AG04450 (cell line): ENCODE measurements around the gene ARHGAP23. TPM values are rescaled to one million over a fixed set of nuclear protein-coding genes. Genes with fewer than 3 reads are reported as not detected.
"Not testable (repeated sequence)": the region's sequence is repeated elsewhere in the genome, so short reads cannot be mapped to it uniquely, and the experiment has no call there.

Source experiments
- CTCF ChIA-PET: fragments of 300-600, 350-600 bp; formaldehyde crosslinking; extraction: SDS; loops from one replicate; lab custom pipeline; 2022; ENCODE audit warnings: antibody characterized with exemption, inconsistent platforms; lab: Charles Lee
- POLR2A ChIA-PET: fragments of 350-600 bp; formaldehyde crosslinking; extraction: SDS; loops from one replicate; lab custom pipeline; 2021; ENCODE audit warnings: antibody characterized with exemption, inconsistent platforms; lab: Yijun Ruan, JAX
- DNase-seq: peaks from one replicate; pipeline ENCODE4 v3.0.0-alpha.2; 2011; ENCODE audit warnings: low read depth, low spot score
- H3K27ac ChIP-seq: one replicate; pipeline ENCODE4 v1.5.1; 2012; ENCODE audit warnings: low read depth, low read length, control low read depth
- H3K27me3 ChIP-seq: one replicate; pipeline ENCODE4 v1.6.0; 2012; ENCODE audit warnings: low read length; ENCODE audit not compliant: control insufficient read depth, insufficient read depth
- H3K4me3 ChIP-seq: 2 replicates; pipeline ENCODE4 v1.5.1; 2011; ENCODE audit warnings: mild to moderate bottlenecking, low read depth, low read length, control low read depth
- H3K9me3 ChIP-seq: 2 replicates; pipeline ENCODE4 v1.5.1; 2012; ENCODE audit warnings: low read length; ENCODE audit not compliant: control insufficient read depth, insufficient read depth
- polyA plus RNA-seq: library from polyadenylated mRNA; depleted of rRNA; stranded (reverse); fragments of >200 nt; gene quantifications from 2 replicates; pipeline ENCODE4 v1.2.3, GENCODE V29; 2011
- TF ChIP-seq, protein P1 (sequence below): IDR thresholded peaks from 2 replicates; pipeline ENCODE4 v1.5.1; 2011; ENCODE audit warnings: low read depth, low read length, control low read depth, inconsistent platforms

Gene ARHGAP23
- polyA plus RNA-seq, 1 experiment: 14.1 TPM

DNA sequence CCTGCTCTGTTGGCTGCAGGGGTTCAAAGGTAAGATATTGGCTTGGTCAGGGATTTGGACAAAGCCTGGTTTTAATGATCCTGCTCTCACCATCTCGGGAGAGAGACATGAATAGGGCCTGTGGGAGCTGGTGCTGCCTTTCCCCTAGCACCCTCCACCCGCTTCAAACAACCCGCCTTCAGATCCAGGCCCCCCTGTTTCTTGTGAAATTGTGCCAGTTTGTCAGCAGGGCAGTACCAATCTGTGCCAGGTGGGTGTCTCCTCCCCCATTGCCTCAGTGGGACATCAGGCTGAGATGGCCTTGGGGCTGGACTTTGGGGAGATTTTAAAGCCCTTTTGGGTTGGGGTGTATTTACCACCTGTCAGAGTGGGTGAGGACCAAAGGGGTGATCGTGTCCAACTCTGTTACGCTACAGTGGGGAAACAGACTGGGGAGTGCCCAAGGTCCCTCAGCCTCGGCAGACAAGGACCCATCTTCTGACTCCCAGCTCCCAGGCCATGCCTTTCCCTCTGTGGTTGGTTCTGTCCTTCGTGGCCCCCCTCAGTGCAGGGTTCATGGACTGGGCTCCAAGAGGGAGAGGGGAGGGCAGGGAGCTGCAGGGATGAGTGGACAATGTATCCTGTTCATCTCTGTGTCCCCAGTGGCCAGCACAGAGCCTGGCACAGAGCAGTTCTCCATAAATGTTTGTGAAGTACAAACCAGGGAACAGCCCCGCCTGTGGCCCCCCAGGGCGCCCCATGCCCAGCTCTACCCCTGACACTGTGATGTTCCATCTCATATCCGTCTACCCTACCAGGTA lies 3.3 kb downstream of the ARHGAP23 start:
- POLR2A ChIA-PET: no interaction called here
- TF ChIP-seq, protein P1, sequence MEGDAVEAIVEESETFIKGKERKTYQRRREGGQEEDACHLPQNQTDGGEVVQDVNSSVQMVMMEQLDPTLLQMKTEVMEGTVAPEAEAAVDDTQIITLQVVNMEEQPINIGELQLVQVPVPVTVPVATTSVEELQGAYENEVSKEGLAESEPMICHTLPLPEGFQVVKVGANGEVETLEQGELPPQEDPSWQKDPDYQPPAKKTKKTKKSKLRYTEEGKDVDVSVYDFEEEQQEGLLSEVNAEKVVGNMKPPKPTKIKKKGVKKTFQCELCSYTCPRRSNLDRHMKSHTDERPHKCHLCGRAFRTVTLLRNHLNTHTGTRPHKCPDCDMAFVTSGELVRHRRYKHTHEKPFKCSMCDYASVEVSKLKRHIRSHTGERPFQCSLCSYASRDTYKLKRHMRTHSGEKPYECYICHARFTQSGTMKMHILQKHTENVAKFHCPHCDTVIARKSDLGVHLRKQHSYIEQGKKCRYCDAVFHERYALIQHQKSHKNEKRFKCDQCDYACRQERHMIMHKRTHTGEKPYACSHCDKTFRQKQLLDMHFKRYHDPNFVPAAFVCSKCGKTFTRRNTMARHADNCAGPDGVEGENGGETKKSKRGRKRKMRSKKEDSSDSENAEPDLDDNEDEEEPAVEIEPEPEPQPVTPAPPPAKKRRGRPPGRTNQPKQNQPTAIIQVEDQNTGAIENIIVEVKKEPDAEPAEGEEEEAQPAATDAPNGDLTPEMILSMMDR: no peak
- CTCF ChIA-PET: interaction anchor here (0.5 to 1.7 kb wide), 2 partner anchors 10 to 17 kb away, joined by 3 to 4 read pairs; no protein-coding TSS in a partner anchor
- DNase-seq: no peak
- H3K9me3 ChIP-seq: no peaks in the 10 kb centered on the region; the same call in 1 of the 2 replicates
- no peaks in the 10 kb centered on the region for H3K27me3 ChIP-seq
- H3K27ac ChIP-seq: no peak overlapping the region
- H3K4me3 ChIP-seq: no peak overlapping the region

DNA sequence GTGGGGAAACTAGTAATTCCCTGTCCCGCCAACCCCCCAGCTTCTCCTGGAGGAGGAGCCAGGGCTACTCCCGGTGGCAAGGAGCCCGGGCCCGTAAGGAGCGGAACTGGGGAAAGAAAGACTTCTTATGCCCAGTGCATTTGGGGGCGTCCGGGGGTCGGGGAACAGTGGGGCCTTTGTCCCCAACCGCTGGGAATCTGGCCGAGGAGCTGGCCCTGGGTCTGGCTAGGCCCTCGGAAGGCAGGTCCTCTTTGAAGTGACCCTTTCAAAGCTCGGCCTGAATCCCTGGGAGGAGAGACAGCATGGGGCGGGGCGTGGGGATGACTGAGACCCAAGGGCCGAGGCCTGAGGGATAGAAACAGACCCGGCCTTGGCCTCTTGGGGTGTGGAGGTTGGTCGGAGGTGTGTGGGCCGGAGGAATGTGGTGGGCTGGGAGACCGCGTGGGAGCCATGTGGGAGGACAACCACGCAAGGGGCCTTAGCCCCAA lies 6.0 kb downstream of the ARHGAP23 start:
- H3K9me3 ChIP-seq: no peaks in the 10 kb centered on the region; the same call in 1 of the 2 replicates
- ChIA-PET CTCF (interaction anchor here (1.0 to 1.6 kb wide), 3 partner anchors 9 to 20 kb away, joined by 3 to 6 read pairs (median 5); no protein-coding TSS in a partner anchor), POLR2A (no interaction called here)
- TF ChIP-seq, protein P1: no peak
- no peak overlapping the region for H3K27ac ChIP-seq
- no peak overlapping the region for H3K4me3 ChIP-seq
- no peak for DNase-seq
- no peaks in the 10 kb centered on the region for H3K27me3 ChIP-seq

DNA sequence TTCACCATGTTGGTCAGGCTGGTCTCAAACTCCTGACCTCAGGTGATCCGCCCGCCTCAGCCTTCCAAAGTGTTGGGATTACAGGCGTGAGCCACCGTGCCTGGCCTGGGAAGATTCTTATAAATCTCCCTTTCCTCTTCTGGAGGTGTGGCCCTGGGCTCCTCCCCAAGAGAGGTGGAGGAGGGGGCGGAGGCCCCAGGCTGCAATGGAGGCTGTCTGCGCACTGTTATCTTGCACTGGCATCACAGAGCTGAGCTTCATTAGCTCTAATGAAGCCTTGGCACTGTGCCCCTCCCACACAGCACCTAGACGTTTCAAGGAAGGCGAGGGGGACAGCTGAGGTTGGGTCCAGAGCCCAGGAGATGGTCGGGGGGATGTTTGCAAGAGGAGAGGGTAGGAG lies 7.5 kb downstream of the ARHGAP23 start:
- POLR2A ChIA-PET: no interaction called here
- H3K27me3 ChIP-seq: no peaks in the 10 kb centered on the region
- TF ChIP-seq, protein P1: no peak
- no peak for DNase-seq
- H3K27ac ChIP-seq: no peak overlapping the region
- H3K9me3 ChIP-seq: no peaks in the 10 kb centered on the region; the same call in 1 of the 2 replicates
- no peak overlapping the region for H3K4me3 ChIP-seq
- CTCF ChIA-PET: no interaction called here

DNA sequence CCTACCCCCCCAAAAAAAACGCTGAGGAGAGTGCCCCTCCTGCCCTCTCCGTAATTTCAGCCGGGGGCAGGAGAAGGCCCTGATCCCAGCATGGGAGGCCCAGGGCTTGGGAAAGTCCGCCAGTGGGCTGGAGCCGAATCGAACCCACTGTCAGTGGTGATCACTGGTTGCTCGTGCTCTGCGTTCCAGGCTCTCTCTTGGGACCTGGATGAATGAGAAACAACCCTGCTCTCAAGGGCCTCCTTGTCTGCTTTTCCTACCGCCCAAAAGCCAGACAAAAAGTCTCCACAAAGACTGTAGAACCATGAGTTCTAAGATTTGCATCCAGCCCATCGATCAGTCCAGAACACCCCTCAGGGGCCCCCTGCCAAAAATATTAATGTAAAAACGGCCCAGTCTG lies 8.1 kb downstream of the ARHGAP23 start:
- H3K4me3 ChIP-seq: no peak overlapping the region
- TF ChIP-seq, protein P1: no peak
- no peaks in the 10 kb centered on the region for H3K27me3 ChIP-seq
- CTCF ChIA-PET: no interaction called here
- H3K27ac ChIP-seq: no peak overlapping the region
- POLR2A ChIA-PET: no interaction called here
- no peak for DNase-seq
- H3K9me3 ChIP-seq: no peaks in the 10 kb centered on the region; the same call in 1 of the 2 replicates

DNA sequence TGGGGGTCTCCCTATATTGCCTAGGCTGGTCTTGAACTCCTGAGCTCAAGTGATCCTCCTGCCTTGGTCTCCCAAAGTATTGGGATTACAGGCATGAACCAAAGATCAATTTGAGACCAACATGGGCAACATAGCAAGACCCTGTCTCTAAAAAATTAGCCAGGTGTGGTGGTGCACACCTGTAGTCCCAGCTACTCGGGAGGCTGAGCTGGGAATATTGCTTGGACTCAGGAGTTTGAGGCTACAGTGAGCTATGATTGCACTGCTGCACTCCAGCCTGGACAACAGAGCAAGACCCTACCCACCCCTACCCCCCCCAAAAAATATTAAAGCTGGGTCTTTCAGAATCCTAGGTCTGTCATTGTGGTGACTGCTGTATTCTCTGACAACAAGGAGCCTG lies 9.0 kb downstream of the ARHGAP23 start:
- H3K27ac ChIP-seq, H3K4me3 ChIP-seq, H3K27me3 ChIP-seq, H3K9me3 ChIP-seq, POLR2A ChIA-PET, DNase-seq: not testable (repeated sequence)
- CTCF ChIA-PET: interaction anchor here (0.8 to 1.0 kb wide), 2 partner anchors 22 to 88 kb away, joined by 3 to 5 read pairs; no protein-coding TSS in a partner anchor
